Stimulated activated CD8-positive, alpha-beta memory T cell treated with anti-CD3 and anti-CD28 coated beads, Interleukin-4, amount 100 ng/mL, for 4 hours (primary cell): ENCODE measurements around the gene INHBA.

Source experiments
- DNase-seq, 2 donors: peaks; one replicate each; pipeline ENCODE4 v3.0.0-alpha.2; 2020; ENCODE audit warnings: low read depth in 2 of 2, low spot score in 1 of 2

INHBA gene

DNA sequence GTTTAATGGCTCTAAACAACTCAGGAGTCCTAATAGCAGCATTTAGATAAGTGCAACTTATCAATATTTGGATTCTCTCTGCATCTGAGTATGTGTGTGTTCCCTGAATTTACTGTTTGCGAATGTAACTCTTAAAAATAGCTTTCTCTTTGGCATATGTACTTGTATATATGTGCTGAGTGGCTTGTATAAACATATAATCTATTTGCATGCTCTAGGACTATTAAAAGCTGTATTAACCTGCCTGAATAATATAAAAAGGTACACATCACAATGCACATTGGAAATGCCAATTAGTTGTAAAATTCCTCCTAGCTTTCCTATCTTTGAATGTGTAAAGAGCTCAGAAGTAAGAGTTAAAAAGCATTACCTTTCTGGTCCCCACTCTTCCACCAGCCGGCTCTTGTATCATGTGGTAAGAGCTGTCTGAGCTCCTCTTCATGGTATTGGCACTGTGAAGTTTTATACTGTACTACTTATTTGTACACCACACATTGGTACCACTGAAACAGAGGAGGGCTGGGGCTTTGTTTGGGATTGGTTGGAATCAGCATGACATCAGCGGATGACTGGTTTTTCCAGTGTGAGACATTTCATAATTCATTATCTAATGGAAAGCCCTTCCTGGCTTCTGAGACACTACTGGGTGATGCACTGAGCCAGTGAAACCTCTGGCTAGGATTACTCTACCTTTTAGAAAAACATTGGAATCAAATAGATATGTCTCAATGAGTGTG lies at the start of gene INHBA:
Gene INHBA (minus strand): TSS at position 456 of the 737 bp plus-strand sequence. CDS start 2,716 bp downstream, outside the sequence.
- DNase-seq: no peak

DNA sequence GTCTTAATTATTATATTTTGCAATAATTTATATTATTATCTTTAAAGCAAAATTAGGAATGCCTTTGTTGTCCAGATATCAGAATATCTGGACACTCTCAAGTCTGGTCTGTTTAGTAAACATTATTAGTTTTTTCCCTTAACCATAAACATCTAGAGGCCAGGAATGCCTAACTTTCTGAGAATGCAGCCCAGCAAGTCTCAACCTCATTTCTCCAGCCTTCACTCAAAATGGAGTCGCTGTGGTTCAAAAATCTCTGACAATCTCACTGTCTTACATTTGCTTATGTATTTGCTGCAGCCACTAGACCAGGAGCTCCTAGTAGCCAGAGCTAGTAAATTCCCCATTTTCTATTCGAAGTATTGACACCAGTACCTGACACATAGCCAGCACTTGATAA lies 49.7 kb upstream of the INHBA start:
- DNase-seq: no peak

GRCh38 chr7:41750661-41751540 lies 48.0 kb upstream of the INHBA start:
- DNase-seq: no peak

GRCh38 chr7:41747961-41748360 lies 45.1 kb upstream of the INHBA start:
- no peak for DNase-seq

- no peak for DNase-seq
These were observed 42.6 kb upstream of the INHBA start for GRCh38 chr7:41745451-41745850.

GRCh38 chr7:41744161-41744560 lies 41.3 kb upstream of the INHBA start:
- DNase-seq: no peak

DNA sequence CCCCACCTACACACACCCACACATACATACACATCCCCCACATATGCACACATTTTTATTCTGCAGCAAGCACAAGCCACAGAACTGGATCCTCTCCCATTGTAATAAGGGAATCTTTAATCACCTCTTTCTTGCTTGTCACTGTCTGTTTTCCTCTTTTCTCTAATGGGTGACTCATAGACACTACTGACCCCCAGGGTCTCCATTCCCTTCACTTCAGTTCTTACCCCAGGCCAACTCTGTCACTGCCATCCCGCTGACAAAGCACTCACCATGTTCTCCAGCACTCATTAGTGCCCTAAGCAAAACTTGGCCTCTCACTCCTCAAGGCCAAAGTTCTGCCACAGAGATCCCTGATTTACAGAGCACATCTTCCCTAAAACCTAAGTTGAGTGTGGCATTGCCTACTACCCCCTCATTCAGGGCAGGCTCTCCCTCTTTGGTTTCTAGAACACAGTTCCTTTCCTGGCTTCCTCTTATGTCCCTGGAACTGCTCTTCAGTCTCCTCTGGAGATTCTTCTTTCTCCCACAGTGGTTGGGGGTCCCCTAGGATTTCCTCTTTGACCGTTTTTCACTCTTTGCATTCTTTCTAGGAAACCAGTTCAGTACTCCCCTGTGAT lies 39.6 kb upstream of the INHBA start:
- DNase-seq: no peak

DNA sequence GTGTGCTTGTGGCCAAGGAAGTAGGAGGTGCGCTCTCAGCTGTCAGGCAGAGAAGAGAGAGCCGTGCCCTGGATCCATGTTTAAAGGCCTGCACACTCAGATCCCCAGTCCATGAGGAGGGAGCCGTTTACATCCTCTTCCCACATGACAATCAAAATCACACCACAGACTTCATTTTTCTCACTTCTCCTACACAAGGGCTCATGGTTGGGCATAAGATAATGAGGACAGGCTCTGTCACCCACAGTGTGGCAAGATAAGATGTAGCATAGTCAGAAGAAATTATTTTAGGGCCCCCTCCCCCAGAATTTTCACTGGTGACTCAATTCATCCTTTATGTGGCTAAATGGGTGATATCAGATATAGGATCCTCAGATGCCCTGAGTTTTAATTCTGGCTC lies 35.9 kb upstream of the INHBA start:
- DNase-seq: no peak

- no peak for DNase-seq
These were observed 35.4 kb upstream of the INHBA start for GRCh38 chr7:41738336-41738735.

GRCh38 chr7:41735206-41735605 lies 32.3 kb upstream of the INHBA start:
- DNase-seq: no peak

GRCh38 chr7:41732843-41733306 lies 30.0 kb upstream of the INHBA start:
- DNase-seq: no peak

DNA sequence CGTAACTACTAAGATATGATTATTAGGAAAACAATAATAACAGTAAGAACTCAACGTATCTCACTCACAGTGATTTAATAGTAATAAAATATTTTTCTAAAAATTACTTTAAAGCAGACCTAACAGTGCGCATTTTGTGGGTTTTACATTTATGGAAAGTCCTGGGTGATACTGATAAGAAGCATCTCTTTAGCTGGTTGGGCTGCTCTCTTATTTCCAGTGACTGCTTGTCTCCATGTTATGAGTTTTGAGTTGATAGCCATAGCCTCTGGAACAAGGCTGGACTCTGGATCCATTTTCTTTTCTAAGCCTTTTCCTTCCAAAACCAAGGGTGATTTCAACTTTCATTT lies 29.5 kb upstream of the INHBA start:
- no peak for DNase-seq

GRCh38 chr7:41731493-41732435 lies 28.9 kb upstream of the INHBA start:
- no peak for DNase-seq

DNA sequence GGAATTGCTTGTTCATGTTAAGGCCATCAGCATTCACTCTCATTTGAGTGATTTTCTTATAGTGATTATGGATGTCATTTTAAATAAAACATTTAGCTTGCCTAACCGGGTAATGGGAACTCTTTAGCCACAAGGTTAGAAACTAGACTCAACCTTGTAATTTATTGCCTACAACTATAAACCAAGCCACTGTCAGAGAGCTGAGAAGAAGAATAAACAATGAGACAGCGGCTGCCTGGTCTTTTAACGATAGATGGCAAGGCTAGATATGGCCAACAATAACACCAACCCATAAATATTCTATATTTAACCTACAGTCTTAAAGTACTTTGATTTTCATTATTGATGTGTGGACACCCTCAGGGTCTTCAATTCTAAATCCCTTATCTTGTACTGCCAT lies 27.8 kb upstream of the INHBA start:
- no peak for DNase-seq

DNA sequence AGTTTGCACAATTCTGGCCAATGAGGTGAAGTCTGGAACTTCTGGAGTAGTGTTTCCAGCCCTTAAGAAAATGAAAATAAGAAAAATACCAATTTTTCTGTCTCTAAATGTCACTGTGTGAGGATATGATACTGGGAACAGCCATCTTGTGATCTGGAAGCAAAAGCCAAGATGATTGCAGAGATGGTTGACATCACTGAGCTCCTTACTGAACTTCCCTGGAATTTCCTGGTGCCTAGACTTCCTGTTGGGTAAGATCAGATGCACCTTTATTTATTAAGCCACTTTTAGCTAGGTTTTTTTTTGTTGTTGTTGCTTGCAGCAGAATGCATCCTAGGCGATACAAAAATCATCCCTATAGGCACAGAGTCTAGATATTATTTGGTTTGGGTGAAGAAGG lies 27.3 kb upstream of the INHBA start:
- DNase-seq: no peak

GRCh38 chr7:41729059-41729458 lies 26.2 kb upstream of the INHBA start:
- no peak for DNase-seq

DNA sequence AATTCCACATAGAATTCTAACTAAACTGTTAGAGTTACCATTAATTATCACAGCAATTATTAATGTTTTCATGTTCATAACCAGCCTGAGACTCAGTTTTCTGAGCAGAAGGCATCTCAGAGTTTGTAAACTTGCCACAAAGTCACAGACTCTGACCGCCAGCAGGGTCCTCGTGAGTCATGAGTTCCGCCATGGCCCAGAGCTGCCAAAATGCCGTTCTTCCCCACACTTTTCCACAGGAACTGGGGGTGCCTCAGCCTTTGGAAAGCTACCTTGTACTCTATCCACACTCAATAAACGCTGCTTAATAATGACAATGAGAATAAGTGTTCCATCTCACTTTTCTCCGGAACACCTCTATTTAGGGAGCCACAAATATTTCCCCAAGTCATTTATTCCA lies 22.1 kb upstream of the INHBA start:
- no peak for DNase-seq

DNA sequence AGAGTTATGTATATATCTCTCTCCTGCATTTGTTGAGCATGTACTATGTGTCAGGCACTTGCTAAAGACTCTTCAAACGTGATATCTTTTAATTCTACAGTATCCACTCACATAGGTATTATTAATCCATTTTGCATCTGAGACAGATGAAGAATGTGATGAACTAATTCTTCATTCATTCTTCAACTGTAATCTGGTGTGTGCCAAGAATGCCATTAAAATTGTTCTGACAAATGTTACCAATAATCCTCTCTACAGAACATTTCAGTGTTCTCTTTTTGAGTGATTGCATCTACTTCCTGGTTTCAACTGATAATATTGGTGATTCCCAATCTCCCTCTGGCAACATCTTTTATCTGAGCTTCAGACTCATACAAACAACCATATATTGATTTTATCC lies 18.0 kb upstream of the INHBA start:
- DNase-seq: no peak

GRCh38 chr7:41720046-41720445 lies 17.2 kb upstream of the INHBA start:
- no peak for DNase-seq

GRCh38 chr7:41716691-41717090 lies 13.8 kb upstream of the INHBA start:
- DNase-seq: no peak

GRCh38 chr7:41715000-41715399 lies 12.1 kb upstream of the INHBA start:
- no peak for DNase-seq
